ENCODE results near the gene ITGB6.

Gene ITGB6

DNA sequence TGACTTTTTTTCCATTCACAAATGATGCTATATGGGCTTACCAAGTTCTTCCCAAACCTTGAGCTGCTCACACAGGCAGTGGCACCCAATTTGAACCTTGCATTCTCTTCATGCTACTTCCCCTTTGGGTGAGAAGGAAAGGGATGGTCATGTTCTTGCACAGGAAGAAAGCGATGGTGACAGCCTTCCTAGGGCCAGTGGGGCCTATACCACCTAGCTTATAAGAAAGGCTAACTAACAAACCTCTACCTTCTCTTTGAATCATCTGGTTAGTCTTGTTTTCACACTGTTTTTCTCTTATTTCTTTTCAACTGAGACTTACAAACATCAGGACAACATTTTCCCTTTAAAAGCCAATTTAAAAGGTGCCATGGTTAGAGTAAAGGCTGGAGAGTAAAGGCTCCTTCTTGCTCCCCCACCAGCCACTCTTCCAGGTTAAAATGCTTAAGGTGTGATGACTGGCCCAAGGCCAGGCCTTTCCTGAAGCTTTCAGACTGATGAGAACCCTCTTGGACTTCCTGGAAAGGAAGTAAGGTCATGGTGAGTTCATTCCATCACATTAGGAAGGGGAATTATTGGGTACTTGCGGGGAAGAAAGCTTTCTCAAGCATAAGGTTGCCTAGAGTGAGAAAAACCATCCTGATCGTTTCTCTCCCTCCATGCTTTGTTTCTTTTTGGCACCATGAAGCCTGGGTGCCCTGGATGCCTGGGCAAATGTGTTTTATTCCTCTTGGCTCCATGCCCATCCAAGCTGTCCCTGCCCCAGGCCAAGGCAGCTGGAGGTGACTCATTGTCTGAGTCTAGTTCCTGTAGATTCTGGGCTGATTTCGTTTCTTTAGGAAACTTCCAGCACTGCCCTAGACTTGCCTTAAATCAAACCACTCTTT, 41.4 kb upstream of the ITGB6 start:
- no peak overlapping the region for H3K4me3 ChIP-seq (ENCODE audit: control insufficient read depth, low read depth, low read length)
- no peak for TF ChIP-seq CTCF (conservative IDR thresholded peaks at IDR 0.05; ENCODE audit: control insufficient read depth, insufficient read depth, low read depth, low read length)
- peak; percentile 83 for DNase-seq (ENCODE audit: low read depth)

DNA sequence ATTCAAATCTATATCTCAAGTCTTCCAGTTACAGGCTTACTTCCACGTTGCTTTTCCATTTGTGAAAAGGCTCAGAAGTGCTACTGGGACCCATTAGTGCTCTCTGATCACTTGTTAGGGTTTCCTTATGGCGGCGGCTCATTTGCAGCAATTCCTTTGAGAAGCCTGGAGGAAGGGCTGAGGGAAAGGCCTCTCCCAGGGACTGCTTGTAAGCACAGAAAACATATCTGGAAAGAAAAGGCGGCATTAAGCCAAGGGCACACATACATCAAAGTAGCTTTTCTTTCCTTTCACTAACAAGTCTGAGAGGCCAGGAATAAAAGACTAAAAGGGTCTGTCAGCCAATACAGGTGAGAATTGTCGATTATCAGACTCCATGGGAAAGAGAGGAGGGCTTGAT, 39.4 kb upstream of the ITGB6 start:
- no peak overlapping the region for H3K4me3 ChIP-seq (ENCODE audit: control insufficient read depth, low read depth, low read length)
- TF ChIP-seq CTCF (conservative IDR thresholded peaks at IDR 0.05; ENCODE audit: control insufficient read depth, insufficient read depth, low read depth, low read length): no peak
- no peak for DNase-seq (ENCODE audit: low read depth)

- no peak overlapping the region for H3K4me3 ChIP-seq (ENCODE audit: control insufficient read depth, low read depth, low read length)
- TF ChIP-seq CTCF (conservative IDR thresholded peaks at IDR 0.05; ENCODE audit: control insufficient read depth, insufficient read depth, low read depth, low read length): no peak
- DNase-seq (ENCODE audit: low read depth): no peak
Observed at GRCh38 chr2:160238392-160238791, 38.3 kb upstream of the ITGB6 start.

DNA sequence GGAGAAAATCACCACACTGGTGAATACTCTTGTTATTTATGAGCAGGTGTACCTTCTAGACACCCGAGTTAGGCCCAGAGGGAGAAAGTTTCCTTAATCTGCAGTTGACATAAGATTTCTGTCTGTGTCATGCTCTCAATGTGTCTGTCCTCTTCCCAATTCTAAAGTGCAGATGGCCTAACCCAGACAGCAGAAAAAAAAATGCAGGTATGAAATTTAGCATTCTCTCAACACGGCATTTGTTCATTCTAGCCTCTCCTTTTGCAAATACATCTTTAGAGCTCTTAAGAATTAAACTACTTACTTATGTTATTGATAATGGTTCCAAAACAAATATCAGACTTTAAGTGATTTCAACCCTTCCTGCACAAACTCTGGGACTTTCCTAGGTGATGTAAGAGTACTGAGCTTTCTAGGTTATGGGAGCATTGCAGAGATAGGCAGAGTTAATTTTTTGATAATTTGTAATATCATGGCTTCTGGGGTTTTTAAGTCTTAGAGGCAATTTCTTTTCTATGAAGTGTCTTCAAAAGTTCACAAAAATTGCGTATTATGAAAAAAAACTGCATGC, 32.9 kb upstream of the ITGB6 start:
- no peak overlapping the region for H3K4me3 ChIP-seq (ENCODE audit: control insufficient read depth, low read depth, low read length)
- no peak for TF ChIP-seq CTCF (conservative IDR thresholded peaks at IDR 0.05; ENCODE audit: control insufficient read depth, insufficient read depth, low read depth, low read length)
- no peak for DNase-seq (ENCODE audit: low read depth)

DNA sequence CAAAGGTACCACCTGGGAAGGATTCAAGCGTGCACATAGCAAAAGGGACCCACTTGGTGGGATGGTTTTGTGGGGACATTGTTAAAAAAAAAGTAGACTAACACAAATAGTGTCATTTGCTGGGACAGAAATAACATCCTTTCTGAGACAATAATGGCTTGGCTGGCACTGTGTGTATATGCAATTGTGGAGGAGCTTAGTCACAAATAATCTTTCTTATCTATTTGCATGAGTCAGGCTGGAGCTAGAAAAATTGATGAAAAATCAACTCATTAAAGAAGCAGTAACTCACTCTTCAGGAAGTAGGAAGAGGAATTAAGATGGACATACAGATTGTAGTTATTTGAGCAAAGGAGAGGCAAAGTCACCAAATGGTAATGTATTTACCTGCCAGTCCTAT, 29.5 kb upstream of the ITGB6 start:
- TF ChIP-seq CTCF (conservative IDR thresholded peaks at IDR 0.05; ENCODE audit: control insufficient read depth, insufficient read depth, low read depth, low read length): no peak
- DNase-seq (ENCODE audit: low read depth): peak; percentile 51
- H3K4me3 ChIP-seq (ENCODE audit: control insufficient read depth, low read depth, low read length): no peak overlapping the region

- TF ChIP-seq CTCF (conservative IDR thresholded peaks at IDR 0.05; ENCODE audit: control insufficient read depth, insufficient read depth, low read depth, low read length): no peak
- peak; percentile 95 for DNase-seq (ENCODE audit: low read depth)
- no peak overlapping the region for H3K4me3 ChIP-seq (ENCODE audit: control insufficient read depth, low read depth, low read length)
Observed at GRCh38 chr2:160228141-160228917, 28.3 kb upstream of the ITGB6 start.

Data from fibroblast of mammary gland (primary cell).